Measurements from ENCODE around the gene TIMM17A.
"Not testable (repeated sequence)": the region's sequence is repeated elsewhere in the genome, so short reads cannot be mapped to it uniquely, and the experiment has no call there.

The TIMM17A gene

DNA sequence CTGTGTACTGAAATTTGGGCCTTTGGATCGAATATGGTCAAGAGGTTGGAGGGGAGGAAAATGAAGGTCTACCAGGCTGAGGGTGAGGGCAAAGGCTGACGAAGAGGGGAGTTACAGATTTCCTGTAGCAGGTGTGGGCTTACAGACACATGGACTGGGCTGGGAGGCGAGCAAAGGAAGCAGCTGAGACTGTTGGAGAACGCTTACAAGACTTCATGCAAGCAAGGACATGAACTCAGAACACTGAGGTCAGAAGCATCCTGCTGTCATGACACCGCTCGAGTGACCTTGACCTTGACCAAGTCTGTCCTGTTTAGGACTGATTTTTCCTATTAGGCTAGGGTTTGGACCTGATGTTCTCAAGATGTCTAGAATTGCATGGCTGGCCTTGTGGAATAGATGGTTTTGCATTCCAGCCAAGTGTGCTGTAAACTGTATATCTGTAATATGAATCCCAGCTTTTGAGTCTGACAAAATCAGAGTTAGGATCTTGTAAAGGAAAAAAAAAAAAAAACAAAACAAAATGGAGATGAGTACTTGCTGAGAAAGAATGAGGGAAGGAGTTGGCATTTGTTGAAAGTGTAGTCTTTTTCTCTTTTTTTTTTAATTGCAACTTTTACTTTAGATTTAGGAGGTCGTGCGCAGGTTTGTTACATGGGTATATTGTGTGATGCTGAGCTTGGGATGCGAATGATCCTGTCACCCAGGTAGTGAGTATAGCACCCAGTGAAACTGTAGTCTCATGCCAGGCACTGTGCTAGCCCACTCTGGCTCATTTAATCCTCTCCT is 60.9 kb downstream of the TIMM17A start:
- DNase-seq = no peak

DNA sequence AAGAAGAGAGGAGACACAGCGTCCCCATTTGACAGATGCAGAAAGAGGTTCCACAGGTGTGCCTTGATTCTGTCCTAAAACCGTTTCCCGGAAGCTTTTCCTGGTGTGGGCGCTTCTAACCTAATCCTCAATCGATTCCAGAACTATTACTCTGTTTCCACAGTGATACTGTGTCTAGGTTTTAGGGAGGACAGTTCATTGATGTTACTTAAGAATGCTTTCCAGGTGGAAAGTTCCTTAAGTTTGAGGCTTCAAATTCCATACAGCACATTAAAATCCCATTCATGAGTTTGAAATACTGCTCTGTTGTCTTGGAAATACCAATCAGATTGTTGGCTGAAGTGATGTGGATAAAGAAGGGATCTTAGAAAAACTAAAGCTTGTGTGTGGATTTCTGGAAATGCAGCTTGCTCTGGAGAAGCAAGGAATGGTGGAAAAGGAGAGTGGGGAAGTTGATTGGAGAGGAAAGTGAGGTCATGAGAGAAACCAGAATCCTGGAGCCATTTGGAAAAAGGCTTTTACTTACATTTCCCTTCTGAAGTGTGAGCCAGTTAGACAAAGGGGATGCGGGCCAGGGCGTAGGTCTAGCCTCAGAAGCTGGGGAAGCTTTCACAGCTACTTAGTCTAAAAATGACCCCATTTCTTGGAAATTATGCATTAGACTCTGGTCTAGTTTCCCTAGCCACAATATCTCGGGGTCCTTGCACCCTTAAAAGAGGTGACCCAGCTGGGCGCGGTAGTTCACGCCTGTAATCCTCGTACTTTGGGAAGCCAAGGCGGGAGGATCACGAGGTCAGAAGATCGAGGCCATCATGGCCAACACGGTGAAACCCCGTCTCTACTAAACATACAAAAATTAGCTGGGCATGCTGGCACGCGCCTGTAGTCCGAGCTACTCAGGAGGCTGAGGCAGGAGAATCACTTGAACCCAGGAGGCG is 61.8 kb downstream of the TIMM17A start:
- no peak for DNase-seq

DNA sequence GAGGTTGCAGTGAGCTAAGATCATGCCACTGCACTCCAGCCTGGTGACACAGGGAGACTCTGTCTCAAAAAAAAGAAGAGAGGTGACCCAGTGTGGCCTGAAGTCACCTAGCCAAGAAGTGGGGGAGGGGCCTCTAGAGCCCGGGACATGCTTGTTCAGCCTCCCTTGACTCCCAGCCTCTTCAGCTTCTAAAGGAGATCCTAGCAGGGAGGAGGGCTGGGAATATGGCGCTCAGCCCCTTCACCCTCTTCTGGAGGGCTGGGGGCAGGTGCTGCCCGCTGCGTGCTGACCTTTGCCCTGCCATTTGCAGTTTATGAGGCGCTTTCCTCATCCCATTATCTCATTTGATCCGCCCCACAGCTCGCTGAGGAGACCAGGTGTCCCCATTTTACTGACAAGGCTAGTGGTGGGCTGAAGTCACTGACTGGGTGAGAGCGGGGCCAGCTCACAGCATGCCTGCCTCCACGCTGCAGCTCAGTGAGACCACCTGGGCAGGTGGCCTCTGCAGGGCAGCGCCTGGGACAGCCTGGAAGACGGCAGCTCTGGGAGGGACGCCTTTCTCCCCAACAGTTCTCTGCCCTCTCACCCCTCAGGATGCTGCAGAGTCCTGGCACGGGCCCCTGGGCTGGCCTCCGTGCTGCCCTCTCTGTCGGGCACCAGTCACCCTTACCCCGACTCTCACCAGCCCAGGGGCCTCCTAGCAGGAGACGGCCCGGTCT is 62.6 kb downstream of the TIMM17A start:
- no peak for DNase-seq

DNA sequence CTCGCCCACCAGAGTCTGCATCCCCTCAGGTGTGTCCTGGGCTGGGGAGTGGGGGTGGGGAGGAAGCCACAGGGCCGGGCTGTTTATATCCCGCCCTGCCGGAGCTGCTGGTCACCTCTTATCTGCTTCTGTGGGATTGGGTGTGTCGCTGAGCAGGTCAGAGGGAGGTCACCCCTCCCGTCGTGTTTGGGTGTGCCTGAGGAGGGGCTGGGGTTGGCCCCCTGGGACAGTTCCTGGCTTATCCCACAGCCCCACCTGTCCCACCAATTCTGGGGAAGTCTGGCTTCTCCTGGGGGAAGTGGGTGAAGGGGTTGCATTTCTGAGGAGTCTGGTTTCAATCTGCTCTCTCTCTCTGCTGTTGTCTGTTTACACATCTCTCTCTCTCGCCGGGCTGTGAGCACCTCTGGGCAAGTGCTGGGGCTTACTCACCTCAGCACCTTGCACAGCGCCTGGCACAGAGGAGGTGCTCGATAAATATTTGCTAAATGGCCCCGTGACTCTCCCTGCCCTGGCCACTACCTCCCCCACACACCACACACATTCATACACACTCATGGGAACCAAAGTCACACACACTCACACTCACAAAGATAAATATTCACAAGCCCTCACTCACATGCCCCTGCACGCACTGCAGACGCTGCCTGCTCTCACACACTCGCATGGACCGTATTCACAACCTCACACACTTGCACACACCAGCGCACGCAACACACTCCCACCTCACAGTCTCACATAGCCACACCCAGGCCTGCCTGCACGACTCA is 63.3 kb downstream of the TIMM17A start:
- DNase-seq = no peak

DNA sequence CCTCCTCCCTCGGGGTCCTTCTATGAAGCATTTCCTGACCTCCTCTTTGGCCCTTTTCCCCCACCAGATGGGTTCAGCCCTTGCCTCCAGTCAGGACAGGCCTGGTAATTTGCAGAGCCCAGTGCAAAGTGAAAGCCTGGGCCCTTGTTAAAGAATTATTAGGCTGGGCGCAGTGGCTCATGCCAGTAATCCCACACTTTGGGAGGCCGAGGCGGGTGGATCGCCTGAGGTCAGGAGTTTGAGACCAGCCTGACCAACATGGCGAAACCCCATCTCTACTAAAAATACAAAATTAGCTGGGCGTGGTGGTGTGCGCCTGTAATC is 63.9 kb downstream of the TIMM17A start:
- not testable (repeated sequence) for DNase-seq
